NCI-H1105 treated with DMSO at 0.1 percent for 48 hours (cell line): ENCODE results near the gene OPHN1.

Source experiments
- DNase-seq: peaks from one replicate; lab custom pipeline; 2025; lab: John Stamatoyannopoulos, UW

OPHN1 gene

DNA sequence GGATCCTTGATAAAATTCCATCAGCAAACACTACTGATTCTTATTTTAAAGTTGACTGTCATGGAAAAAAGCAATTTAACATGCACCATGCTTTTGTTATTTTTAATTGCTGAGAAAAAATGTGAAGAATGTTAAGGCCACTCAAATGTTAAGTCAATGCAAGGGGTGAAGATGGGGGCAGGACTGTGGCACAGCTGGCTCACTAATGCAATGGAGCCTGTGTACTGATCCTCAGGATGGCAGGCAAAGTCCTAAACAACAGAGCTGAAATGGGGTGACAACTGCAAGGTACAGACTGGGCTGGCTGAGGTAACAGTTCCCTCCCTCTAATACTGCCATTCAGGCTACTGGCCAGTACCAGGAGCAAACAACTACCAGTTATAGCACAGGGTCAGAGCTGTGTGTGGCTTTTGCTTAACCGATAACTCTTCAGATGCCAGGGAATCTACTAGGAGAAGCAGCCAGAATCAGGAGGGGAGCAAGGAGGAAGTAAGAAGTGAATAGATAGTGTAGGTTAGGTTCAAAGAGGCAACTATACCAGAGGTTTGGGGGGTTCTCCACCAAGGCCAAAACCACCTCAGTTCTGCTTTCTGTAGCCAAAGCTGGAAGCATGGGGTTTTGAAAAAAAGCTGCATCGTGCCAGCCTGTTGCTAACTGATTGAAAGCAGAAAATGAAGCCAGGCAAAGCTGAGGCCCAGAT is 372.6 kb downstream of the OPHN1 start:
- DNase-seq: no peak

DNA sequence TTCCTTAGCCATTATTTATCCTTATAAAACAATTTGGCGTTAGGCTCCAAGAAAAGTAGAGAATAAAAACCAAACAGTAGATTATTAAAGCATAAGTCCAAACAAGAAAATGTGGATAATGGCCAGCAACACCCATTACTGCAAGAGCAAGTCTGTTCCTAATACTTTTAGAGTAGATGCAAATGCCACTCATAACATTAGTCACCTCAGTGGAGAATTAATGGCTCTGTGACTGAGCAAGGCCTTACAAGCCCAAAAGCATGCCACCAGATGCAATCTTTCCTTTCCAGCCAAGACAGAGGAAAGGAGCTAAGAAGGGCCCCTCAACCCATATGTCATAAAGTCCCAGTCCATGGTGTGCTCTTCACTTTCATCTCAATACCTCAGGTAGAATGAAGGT is 373.8 kb downstream of the OPHN1 start:
- DNase-seq: no peak

DNA sequence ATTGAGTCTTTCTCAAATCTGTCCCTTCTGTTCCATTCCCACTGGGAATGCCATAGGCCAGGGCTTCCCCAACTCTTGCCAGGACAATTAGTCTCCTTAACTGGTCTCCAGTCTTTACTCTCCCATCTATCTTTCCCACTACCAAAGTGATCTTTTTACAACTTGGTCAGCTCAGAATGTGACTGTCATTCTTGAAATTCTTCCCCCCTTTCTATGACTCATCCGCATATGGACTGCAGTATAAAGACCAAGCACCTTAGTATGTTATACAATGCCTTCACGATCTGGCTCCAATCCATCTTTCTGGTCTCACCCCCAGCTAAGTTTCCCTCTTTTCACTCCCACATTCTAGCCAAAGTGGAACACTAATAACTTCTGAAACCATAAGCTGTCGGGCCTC is 383.8 kb downstream of the OPHN1 start:
- no peak for DNase-seq

DNA sequence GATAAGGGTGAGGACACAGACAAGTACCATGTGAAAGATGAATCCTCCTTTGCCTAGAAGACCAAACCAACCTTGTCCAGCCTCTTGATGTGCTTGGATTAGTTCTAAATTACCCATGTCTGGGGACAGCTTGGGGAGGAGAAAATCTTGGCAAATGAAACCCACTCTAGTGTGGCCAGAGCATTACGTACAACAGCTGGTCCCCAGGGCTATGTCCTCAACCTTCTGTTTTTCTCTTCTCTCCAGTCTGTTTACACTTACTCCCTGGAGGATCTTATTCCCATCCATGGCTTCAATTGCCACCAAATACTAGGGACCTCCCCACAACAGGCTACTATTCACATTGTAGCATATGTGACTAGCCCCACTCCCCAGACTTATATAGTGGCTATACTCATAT is 384.5 kb downstream of the OPHN1 start:
- no peak for DNase-seq

DNA sequence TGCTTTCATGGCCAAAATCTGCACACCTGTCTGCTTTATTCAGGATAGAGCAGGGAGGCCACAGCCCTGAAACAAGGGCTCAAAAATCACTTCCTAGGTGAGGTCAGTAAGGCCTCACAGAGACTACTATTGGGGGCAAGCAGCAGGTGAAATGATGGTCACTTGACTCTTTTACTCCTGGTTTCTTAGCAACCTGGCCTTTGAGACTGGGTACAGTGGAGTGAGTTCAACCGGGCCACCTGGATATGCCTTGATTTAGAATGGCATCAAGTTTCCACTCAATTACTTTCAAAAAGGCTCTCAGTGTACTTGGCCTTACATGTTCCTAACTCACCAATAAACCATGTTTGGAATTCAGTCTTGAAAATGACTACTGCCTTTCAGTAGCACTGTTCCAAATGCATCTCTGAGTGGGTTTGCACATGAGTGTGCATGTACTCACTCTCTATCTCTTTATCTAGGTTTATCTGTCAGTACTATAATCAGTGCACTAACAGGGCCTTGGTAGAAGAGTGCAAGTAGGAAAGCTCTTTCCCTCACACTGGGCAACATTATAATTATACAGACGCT is 388.2 kb downstream of the OPHN1 start:
- no peak for DNase-seq

DNA sequence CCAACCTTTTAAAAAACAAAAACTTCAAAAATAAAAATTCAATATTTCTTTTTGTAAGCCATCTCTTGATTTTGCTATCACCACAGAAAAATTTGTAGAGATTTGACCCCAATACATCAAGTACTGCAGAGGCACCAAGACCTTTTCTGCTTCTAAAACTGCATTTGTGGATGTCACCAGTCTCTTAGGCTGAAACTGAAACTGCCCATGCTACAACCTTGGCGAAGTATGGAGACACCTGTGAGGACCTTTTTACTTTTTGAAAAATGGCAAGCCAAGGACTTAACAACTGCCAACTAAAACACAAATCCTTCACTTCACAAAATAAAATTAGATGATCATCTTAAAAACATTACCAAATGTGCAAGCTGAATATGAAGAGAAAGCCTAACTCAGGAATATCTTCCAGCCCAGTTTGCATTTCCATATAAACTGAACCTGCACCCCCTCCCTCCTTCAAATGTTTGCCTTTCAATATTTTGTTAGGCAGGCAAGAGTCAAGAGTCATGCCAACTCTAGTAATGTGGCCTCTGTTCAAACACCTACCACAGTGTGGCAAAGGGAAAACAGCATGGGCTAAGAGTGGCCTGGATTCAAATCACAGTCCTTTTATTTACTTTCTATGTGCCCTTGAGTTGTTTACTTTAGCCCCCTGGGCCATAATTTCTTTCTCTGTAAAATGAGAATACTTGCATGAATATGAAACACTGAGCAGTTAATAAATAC is 389.4 kb downstream of the OPHN1 start:
- DNase-seq: no peak

DNA sequence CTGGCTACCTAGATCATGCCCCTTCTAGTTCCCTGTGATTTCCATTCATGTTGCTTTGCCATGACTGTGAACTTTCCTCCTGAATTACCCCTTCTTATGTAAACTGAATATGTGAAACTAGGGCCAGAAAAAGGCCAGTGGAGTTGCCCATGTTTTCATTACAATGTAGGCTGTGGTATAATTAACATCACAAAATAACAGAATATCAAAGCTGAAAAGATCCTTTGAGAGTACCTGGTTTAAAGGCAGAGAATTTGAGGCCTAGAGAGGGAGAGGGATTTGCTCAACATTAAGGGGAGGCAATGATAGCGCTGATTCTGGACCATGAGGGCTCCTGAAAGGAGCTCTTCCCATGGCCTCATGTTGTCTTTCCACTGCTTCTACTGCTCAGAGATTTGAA is 392.2 kb downstream of the OPHN1 start:
- no peak for DNase-seq

DNA sequence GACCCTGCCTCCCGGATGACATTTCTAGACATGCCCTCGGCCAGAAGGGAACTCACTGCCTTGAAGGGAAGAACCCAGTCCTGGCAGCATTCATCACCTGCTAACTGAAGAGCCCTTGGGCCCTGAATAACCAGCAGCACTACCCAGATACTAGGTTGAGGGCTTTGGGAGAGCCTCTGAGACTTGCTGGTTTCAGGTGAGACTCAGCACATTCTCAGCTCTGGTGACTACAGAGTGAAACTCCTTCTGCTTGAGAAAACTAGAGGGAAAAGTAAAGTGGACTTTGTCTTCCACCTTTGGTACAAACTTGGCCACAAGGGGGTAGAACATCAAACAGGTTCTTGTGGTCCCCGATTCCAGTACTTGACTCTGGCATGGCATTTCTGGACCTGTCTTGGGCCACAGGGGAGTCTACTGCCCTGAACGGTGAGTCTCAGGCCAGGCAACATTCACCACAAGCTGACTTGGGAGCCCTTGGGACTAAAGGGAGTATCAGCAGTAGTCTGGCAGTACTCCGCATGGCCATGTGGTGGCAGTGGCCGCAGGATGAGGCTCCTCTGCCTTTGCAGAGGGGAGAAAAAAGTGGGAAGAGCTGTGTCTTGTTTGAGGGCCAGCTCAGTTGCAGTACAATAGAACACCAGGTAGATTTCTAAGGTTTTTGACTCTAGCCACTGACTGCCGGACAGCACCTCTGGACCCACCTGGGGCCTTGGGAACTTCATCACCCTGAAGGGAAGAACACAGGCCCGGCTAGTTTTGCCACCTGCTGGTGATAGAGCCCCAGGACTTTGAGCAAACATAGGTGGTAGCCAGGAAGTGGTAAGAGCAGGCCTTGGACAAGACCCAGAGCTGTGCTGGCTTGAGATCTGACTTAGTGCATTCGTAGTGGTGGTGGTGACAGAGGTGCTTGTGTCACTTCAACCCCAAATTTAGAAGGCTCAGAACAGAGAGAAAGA is 414.8 kb downstream of the OPHN1 start:
- no peak for DNase-seq

DNA sequence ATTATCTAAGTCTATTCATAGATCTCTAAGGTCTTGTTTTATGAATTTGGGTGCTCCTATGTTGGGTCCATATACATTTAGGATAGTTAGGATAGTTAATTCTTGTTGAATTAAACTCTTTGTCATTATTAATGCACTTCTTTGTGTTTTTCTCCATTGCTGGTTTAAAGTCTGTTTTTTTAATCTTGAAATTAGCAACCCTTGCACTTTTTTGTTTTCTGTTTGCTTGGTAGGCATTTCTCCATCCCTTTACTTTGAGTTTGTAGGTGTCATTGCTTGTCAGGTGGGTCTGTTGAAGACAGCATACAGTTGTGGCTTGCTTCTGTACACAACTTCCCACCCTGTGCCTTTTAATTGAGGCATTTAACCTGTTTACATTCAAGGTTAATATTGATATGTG is 434.8 kb downstream of the OPHN1 start:
- DNase-seq: no peak
